GM23248 (cell line): Measurements from ENCODE around the gene ZBTB43. TPM values are rescaled to one million over a fixed set of nuclear protein-coding genes. Genes with fewer than 3 reads are reported as not detected.

Experiments used
- DNase-seq: peaks from one replicate; pipeline ENCODE4 v3.0.0-alpha.2; 2015
- H2AFZ ChIP-seq: fragments of 200-600 bp; sonication (generic); 2 replicates; pipeline ENCODE4 v1.6.1; 2016; ENCODE audit warnings: antibody characterized with exemption
- H3F3A ChIP-seq: fragments of 200-600 bp; sonication (generic); 2 replicates; pipeline ENCODE4 v1.6.1; 2016; ENCODE audit warnings: mild to moderate bottlenecking, antibody characterized with exemption, mixed run types; ENCODE audit not compliant: insufficient read depth
- H3K27ac ChIP-seq: fragments of 200-600 bp; sonication (generic); 2 replicates; pipeline ENCODE4 v1.5.1; 2016; ENCODE audit warnings: mild to moderate bottlenecking
- H3K27me3 ChIP-seq: fragments of 200-600 bp; sonication (generic); replicated peaks from 2 replicates; pipeline ENCODE4 v1.6.1; 2016; ENCODE audit warnings: mild to moderate bottlenecking; ENCODE audit not compliant: insufficient read depth
- H3K36me3 ChIP-seq: fragments of 200-600 bp; sonication (generic); 2 replicates; pipeline ENCODE4 v1.6.1; 2016; ENCODE audit warnings: low read depth, mild to moderate bottlenecking
- H3K4me1 ChIP-seq: fragments of 200-600 bp; sonication (generic); 2 replicates; pipeline ENCODE4 v1.6.1; 2016; ENCODE audit warnings: mild to moderate bottlenecking; ENCODE audit not compliant: insufficient read depth
- H3K4me2 ChIP-seq: fragments of 200-600 bp; sonication (generic); one replicate; pipeline ENCODE4 v1.6.1; 2016; ENCODE audit warnings: mild to moderate bottlenecking; ENCODE audit not compliant: unreplicated experiment
- H3K4me3 ChIP-seq: fragments of 200-600 bp; sonication (generic); 2 replicates; pipeline ENCODE4 v1.5.1; 2016; ENCODE audit warnings: mild to moderate bottlenecking
- H3K79me2 ChIP-seq: fragments of 200-600 bp; sonication (generic); 2 replicates; pipeline ENCODE4 v1.6.1; 2016; ENCODE audit warnings: mild to moderate bottlenecking; ENCODE audit not compliant: insufficient read depth
- H3K9ac ChIP-seq: fragments of 200-600 bp; sonication (generic); 2 replicates; pipeline ENCODE4 v1.6.1; 2016; ENCODE audit warnings: mild to moderate bottlenecking
- H3K9me2 ChIP-seq: fragments of 200-600 bp; sonication (generic); 2 replicates; pipeline ENCODE4 v1.6.1; 2016; ENCODE audit warnings: mixed run types, mild to moderate bottlenecking, moderate library complexity; ENCODE audit not compliant: insufficient read depth
- H3K9me3 ChIP-seq: fragments of 200-600 bp; sonication (generic); one replicate; pipeline ENCODE4 v1.6.1; 2017; ENCODE audit warnings: low read depth
- H4K20me1 ChIP-seq: fragments of 200-600 bp; sonication (generic); 2 replicates; pipeline ENCODE4 v1.6.0; 2016; ENCODE audit not compliant: insufficient read depth
- EZH2 ChIP-seq: fragments of 200-600 bp; sonication (generic); IDR thresholded peaks from 2 replicates; pipeline ENCODE4 v1.6.1; 2018; ENCODE audit warnings: antibody characterized with exemption, mild to moderate bottlenecking; ENCODE audit not compliant: insufficient read depth, poor library complexity, severe bottlenecking
- EZH2phosphoT487 ChIP-seq: fragments of 200-600 bp; sonication (generic); IDR thresholded peaks from 2 replicates; pipeline ENCODE4 v1.6.1; 2018; ENCODE audit warnings: antibody characterized with exemption, moderate library complexity, mild to moderate bottlenecking, low read depth; ENCODE audit not compliant: insufficient read depth
- WGBS, 2 experiments: methylation state at CpG; one replicate each; pipeline ENCODE4 v1.1.6; 2015 to 2017; ENCODE audit warnings: low lambda C conversion rate in 2 of 2, low coverage in 1 of 2; ENCODE audit errors: missing lambda C conversion rate in 2 of 2; 5-methylcytosine and 5-hydroxymethylcytosine counted together
- in situ Hi-C: fragments of 300-500 bp; cut with MboI; formaldehyde crosslinking; loops from 2 replicates; pipeline ENCODE4 v1.15.0; 2020
- polyA plus RNA-seq: library from polyadenylated mRNA; unstranded; fragments of >200 nt; fragmentation: Nextera tagmentation; extraction: Ambion mirVana; gene quantifications from 2 replicates; pipeline ENCODE4 v1.2.1, GENCODE V29; 2016
- total RNA-seq: library from RNA; depleted of rRNA; stranded (reverse); fragments of >200 nt; shearing (Covaris generic); gene quantifications from 2 replicates; pipeline ENCODE4 v1.2.3, GENCODE V29; 2014

The ZBTB43 gene
- total and polyA plus RNA-seq, 2 experiments from 2014 or later, result 8.5 to 12.3 TPM

DNA sequence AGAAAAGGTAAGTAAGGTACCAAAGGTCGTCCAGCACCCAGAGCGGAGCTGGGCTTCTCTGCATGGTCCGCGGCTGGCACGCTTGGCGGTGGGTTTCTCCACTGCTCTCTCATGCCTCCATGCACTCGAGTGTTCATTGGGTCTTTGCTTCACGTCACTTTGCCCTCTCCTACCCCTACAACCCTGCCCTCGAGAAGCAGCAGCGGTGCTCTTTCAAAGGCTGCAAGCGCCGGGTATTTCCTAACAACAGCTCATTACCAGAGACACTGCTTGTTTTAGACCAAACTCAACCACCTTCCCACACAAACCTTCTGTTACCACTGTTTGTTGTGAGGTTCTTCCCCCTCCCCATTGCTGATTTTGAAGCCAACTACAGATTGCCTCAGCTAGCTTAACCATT, 34.1 kb downstream of the ZBTB43 start:
- peaks cover 44% of the 10 kb centered on the region for H3K79me2 ChIP-seq
- DNase-seq, result no peak
- H3K4me1 ChIP-seq, result peaks cover 9% of the 10 kb centered on the region
- no peak overlapping the region for H3K4me2 ChIP-seq
- no peak overlapping the region for H3K9ac ChIP-seq
- no peaks in the 10 kb centered on the region for H3K9me2 ChIP-seq
- H3K36me3 ChIP-seq, result peaks cover 12% of the 10 kb centered on the region
- no peaks in the 10 kb centered on the region; the same call in 1 of the 2 replicates for H4K20me1 ChIP-seq
- 95 to 96% methylated on average over 12 of the region's 12 CpGs for WGBS, 2 experiments
- H3F3A ChIP-seq, result peaks cover 7% of the 10 kb centered on the region
- H3K9me3 ChIP-seq, result no peaks in the 10 kb centered on the region
- H2AFZ ChIP-seq, result no peak overlapping the region
- TF ChIP-seq EZH2 (no peak), EZH2phosphoT487 (no peak)
- H3K27me3 ChIP-seq, result no peaks in the 10 kb centered on the region
- H3K4me3 ChIP-seq, result no peak overlapping the region
- in situ Hi-C loops, result no loop called here
- no peak overlapping the region for H3K27ac ChIP-seq

DNA sequence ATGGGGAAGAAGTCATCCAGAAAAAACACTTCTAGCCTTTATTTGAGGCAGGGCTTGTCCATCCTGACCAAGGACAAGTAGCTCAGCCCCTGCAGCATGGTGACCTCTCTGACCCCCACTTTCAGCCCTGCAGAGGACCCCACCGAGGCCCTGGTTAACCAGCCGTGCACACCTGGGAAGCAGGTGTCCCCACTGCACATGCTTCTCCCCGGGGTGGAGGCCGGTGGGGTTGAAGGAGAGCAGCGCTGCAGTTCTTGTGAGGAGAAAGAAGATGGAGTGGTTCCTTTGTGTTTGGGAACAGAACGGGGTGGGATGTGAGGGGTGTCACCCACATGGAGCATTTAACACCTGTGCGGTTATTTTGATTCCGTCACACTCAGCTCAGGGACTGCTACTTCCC, 34.5 kb downstream of the ZBTB43 start:
- no peaks in the 10 kb centered on the region for H3K27me3 ChIP-seq
- no peak overlapping the region for H3K9ac ChIP-seq
- H3K4me3 ChIP-seq, result no peak overlapping the region
- no peaks in the 10 kb centered on the region for H3K9me2 ChIP-seq
- in situ Hi-C loops, result no loop called here
- WGBS, 2 experiments, result 74 to 79% methylated on average over 8 of the region's 8 CpGs
- H3K36me3 ChIP-seq, result peaks cover 9% of the 10 kb centered on the region; the same call in 1 of the 2 replicates
- H3K79me2 ChIP-seq, result peaks cover 40% of the 10 kb centered on the region
- no peak overlapping the region for H2AFZ ChIP-seq
- TF ChIP-seq EZH2 (no peak), EZH2phosphoT487 (no peak)
- H3K27ac ChIP-seq, result no peak overlapping the region
- no peak overlapping the region for H3K4me2 ChIP-seq
- peaks cover 8% of the 10 kb centered on the region for H3F3A ChIP-seq
- H4K20me1 ChIP-seq, result no peaks in the 10 kb centered on the region; the same call in 1 of the 2 replicates
- peaks cover 13% of the 10 kb centered on the region for H3K4me1 ChIP-seq
- no peaks in the 10 kb centered on the region for H3K9me3 ChIP-seq
- no peak for DNase-seq

DNA sequence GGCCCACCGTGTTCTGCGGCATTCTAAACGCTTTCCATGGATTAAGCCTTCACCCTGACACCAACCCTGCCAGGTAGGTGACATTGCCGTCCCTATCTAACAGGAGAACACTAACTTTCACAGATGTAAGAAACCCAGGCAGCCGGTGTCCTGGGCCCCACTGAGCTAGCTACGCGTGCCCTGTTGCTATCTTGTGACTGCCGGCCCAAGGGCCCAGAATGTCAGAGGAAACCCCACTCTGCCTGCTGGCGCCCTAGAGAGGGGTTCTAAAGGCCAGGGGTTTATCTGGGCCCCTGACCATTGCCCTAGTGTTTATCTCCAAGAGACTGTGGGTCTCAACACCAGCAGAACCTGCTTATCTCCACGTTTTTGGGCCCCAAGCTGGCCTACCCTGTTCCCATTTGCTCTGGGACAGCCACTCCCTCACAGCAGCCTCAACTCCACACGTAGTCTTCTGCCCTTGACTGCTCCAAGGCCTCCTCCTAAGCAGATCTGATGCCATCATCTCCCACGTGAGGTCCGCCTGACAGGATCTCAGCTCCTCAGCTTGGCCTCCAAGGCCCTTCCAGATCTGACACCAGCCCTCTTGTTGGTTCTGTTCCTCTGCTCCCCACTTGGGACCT, 37.5 kb downstream of the ZBTB43 start:
- no peak overlapping the region for H3K4me2 ChIP-seq
- 97 to 99% methylated on average over 12 to 13 of the region's 13 CpGs for WGBS, 2 experiments
- DNase-seq, result no peak
- H3K27me3 ChIP-seq, result no peaks in the 10 kb centered on the region
- H2AFZ ChIP-seq, result no peak overlapping the region
- H3K79me2 ChIP-seq, result peaks cover 11% of the 10 kb centered on the region
- no peaks in the 10 kb centered on the region; the same call in 1 of the 2 replicates for H4K20me1 ChIP-seq
- peaks cover 8% of the 10 kb centered on the region for H3F3A ChIP-seq
- H3K4me1 ChIP-seq, result peaks cover 16% of the 10 kb centered on the region
- H3K4me3 ChIP-seq, result no peak overlapping the region
- no peaks in the 10 kb centered on the region for H3K9me3 ChIP-seq
- no peaks in the 10 kb centered on the region for H3K9me2 ChIP-seq
- H3K27ac ChIP-seq, result no peak overlapping the region
- in situ Hi-C loops, result no loop called here
- TF ChIP-seq EZH2phosphoT487 (no peak), EZH2 (no peak)
- no peak overlapping the region for H3K9ac ChIP-seq
- H3K36me3 ChIP-seq, result peaks cover 9% of the 10 kb centered on the region; the same call in 1 of the 2 replicates

GRCh38 chr9:126842977-126843799, 38.3 kb downstream of the ZBTB43 start:
- Histone ChIP-seq H3K36me3 (peaks cover 3% of the 10 kb centered on the region; the same call in 1 of the 2 replicates), H3K79me2 (peaks cover 2% of the 10 kb centered on the region; the same call in 1 of the 2 replicates), H3K27me3 (no peaks in the 10 kb centered on the region), H3K4me2 (peak overlapping the region; percentile 34), H3K4me3 (no peak overlapping the region), H3F3A (peaks cover 8% of the 10 kb centered on the region), H3K4me1 (peaks cover 16% of the 10 kb centered on the region), H2AFZ (no peak overlapping the region), H3K9me2 (no peaks in the 10 kb centered on the region), H4K20me1 (no peaks in the 10 kb centered on the region), H3K9me3 (no peaks in the 10 kb centered on the region), H3K27ac (no peak overlapping the region), H3K9ac (0 out of 2 replicates have a peak overlapping the region, but pooled peaks have one; percentile 6)
- no peak for DNase-seq
- in situ Hi-C loops, result no loop called here
- 79 to 82% methylated on average over 10 of the region's 10 CpGs for WGBS, 2 experiments
- TF ChIP-seq EZH2 (no peak), EZH2phosphoT487 (no peak)
